Brain pericyte (primary cell): ENCODE measurements around the gene KCTD16.

ENCODE experiments used
- DNase-seq: peaks from one replicate; pipeline ENCODE4 v3.0.0-alpha.2; 2012; ENCODE audit warnings: low read depth, low spot score

Gene KCTD16

DNA sequence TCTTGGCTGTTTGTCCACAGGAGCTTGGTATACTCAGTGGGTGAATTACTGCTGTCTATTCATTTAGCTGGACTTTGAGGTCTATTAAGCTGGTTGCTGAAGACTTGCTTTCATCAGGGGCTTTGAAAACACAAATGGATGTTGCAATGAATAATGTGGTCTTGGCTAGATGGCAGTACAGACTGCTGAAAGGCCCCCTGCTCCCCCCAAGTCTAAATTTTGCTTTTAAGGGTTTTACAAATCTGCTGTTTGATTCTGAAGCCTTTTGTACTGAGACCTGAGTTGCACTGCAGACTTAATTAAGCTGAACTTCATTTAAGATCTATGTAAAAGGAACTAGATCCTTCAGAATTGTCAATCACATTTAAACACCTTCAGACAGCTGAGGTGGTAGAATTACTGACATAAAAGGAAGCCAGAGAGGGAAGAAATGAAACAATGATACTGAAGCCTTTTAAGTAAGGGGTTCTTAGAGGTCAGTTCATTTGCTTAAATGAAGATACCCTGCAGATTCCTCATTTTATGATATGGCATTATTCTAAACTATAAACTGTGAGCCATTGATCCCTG is 37.3 kb downstream of the KCTD16 start:
- DNase-seq, result no peak

DNA sequence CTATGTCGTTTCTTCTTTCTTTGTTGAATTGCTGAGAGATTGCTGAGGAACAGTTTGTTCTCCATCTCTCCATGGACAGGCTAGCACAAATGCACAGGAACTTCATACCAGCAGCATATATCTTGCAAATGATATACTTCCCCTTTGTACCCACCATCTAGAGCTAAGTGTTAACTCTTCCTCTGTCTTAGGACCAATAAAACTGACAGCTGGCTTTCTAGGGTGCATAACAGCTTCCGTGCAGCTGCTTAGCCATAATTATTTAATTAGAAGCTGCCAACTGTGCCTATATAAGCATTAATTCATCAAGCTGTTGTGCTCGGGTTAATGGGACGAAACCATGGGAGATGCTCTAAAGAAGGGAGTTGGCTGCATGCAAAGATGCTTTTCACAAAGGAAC is 38.7 kb downstream of the KCTD16 start:
- DNase-seq, result no peak

DNA sequence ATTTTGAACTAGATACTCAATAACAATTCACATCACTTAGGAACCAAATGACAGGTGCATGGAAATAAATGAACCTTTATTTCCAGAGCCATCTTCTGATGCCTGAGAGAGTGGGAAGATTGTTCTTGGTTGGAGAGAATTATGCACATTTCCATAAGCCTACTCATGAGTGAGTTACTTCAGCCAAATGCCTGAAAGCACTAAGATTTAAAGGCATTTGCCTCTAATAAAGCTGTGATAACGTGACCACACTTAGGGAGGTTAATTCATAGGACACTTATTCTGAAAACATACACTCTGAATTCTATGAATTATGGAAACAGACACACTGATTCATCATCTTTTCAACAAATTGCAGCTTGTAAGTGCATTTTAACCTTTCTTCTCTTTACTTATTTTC is 40.0 kb downstream of the KCTD16 start:
- no peak for DNase-seq

DNA sequence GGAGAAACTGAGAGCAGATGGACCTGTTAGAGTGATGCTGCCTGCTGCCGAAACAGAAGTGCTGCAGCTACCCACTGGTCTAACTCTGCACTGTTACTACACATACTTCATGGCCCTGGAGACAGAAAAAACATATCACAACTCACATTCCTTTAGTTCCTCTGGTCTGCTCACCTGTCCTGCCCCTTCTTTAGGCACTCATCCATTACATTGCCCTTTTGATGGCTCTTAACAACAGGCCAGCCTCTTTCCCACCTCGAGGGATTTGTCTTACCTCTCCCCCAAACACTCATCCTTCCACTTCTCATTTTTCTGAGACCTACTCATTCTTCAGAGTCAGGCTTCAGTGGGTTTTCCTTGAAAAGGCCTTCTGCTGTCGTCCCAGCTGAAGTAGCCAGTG is 49.2 kb downstream of the KCTD16 start:
- no peak for DNase-seq

DNA sequence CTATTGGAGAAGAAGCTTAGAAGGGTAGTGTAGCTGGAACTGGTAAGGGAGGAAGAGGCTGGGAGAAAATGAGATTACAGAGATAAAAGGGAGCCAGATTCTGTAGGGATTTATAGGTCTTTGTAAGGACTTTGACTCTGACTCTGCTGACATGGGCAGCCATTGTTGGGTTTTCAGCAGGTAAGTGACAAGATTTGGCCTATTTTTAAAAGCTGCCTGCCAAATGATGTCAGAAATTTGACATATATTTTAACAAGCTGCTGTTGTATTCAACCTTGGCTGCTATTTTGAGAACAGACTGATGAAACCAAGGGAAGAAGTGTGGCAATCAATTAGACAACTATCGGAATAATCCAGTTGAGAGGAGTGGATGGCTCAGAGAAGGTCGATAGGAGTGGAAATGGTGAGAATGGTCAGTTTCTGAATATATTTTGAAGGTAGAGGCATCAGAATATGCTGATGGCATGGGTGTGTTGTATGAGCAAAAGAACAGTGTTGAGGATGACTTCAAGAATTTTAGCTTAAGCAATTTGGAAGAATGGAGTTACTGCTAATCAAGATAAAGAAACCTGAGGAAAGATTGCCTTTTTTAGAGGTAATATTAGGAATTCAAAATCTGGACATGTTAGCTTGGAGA is 56.8 kb downstream of the KCTD16 start:
- no peak for DNase-seq

DNA sequence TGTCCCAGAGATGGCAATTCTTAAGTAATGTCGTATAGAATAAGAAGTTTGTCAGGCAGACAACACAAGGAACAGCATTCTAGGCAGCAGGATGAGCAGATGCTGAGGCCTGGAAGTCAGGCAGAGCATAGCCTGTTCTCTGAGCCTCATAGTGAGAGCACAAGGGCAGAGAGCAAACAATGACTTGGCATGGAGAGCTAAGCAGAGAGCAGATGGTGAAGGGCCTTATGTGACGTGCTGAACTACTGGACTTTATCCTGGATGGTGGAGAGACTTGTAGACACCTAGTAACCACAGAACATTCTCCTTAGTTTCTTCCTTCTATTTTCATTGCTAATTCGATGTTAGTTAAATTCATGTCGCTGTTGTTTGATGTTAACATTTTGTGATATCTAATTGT is 60.1 kb downstream of the KCTD16 start:
- DNase-seq, result no peak

DNA sequence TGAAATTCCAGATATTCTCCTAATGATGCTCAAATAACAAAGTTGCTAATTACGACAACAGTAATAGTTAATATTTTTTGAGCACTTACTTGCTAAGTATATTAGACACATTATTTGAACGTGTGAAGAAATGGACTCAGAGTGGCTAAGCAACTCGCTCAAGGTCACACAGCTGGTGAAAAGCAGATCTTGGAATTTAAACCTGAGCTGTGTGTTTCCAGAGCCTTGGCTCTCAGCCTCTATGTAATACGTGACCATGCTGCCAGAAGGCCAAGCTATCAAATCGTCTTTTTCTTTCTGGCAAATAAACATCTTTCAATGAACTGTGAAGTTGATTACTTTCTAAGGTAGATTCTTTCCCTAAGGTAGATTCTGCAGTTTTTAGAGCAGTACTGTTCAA is 61.6 kb downstream of the KCTD16 start:
- DNase-seq, result no peak

DNA sequence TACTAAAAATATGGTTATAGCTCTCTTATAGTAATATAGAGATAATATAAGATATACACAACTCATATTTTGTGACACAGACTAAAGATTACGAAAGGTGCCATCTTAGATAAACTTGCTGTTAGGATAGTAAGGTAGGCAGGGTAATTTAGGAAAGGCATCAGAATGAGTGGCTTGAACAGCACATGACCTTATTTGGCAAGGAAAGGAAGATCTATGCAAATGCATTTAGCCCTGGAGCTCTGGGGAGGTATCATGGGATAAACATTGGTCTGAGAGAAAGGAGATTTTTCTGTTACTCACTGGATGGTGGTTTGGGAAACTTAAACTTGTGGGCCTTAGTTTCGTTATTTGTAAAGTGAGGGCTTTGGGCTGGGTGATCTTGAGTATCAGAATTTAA is 65.8 kb downstream of the KCTD16 start:
- no peak for DNase-seq

DNA sequence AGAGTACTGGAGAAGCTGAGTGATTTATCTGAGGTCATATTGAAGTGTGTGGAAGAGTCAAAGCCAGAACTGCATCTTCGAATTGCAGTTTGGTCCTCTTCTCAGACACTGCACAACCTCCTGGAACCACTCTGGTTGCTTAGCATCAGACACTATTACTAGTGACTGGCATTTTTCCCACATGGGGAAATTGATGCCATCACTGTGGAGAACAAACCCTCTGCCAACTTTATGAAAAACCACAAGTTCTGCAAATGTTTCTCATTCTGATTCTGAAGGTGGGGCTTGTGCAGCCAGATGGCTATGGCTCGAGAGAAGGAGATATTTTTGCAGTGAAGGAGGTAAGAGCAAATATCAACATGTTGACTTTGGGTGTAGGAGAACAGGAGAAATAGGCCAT is 67.2 kb downstream of the KCTD16 start:
- no peak for DNase-seq

DNA sequence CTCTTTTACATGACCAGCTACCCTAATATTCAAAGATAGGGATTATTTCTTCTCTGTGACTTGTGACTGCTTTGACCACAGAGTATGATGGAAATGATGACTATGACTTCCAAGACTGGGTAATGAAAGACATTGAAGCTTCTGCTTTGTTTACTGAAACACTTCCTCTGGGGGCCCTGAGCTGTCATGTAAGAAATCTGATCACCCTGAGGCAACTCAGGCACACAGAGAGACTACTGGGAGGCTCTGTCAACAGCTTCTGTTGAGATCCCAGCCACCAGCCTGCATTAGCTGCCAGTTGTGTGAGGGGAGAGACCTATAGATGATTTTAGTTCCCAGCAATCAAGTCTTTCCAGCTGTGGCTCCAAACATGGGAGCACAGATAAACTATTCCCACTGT is 76.5 kb downstream of the KCTD16 start:
- no peak for DNase-seq

DNA sequence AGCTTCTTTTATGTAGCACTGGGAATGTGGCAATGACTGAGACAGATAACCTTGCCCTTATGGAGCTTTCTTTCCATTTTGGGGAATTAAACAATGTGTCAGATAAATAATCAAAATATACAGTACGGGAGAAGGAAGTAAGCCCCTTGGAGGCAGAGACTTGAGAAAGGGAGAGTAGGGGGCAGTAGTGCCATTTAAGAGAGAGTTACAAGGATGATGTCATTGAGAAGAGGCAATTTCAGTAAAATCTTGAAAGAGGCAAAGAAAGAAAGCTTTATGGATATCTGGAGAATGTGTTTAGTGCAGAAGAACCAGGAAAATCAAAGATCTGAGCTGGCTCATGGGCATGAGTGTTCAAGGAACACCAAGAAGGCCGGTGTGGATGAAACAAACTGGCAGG is 77.3 kb downstream of the KCTD16 start:
- no peak for DNase-seq

DNA sequence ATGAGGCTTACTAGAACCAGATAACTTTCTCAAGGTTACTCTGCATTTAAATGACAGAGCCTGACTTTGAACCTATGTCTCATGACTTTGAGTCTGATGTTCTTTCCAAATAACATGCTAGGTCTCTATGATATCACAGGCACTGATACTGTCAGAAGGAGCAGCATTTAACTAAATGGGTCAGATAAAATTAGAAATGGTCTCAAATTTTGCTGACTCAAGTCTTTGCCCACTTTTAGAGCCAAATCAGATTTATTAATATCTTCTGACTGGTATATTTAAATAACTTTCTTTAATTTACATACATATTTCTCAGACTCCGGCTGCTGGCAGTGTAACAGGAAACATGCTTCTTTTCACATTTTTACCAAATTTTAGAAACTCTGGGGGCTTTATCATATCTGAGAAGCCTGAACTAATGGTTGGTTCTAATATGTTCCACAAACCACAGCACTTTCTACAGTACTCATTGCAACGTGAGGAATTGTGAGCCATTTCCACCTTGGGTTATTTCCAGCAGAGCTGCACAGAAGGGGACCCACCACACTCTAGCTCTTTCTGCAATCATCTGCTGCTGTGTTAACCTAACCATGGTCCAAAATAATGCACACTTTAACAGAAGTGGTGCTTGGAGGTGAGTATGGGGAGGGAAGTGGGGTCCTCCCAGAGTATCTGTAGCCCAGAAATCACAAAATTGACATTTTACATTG is 79.2 kb downstream of the KCTD16 start:
- DNase-seq, result no peak

DNA sequence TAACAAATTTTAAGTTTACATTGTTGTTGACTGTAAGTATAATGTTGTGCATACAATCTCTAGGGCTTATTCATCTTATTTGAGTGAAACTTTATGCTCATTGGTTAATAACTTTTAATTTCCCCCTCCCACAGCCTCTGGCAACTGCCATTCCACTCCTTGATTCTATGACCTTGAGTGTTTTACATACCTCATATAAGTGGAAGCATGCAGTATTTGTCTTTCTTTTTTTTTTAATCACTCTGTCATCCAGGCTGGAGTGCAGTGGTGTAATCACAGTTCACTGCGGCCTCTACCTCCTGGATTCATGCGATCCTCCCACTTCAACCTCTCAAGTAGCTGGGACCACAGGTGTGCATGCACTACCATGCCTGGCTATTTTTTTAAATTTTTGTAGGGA is 83.9 kb downstream of the KCTD16 start:
- DNase-seq, result no peak

DNA sequence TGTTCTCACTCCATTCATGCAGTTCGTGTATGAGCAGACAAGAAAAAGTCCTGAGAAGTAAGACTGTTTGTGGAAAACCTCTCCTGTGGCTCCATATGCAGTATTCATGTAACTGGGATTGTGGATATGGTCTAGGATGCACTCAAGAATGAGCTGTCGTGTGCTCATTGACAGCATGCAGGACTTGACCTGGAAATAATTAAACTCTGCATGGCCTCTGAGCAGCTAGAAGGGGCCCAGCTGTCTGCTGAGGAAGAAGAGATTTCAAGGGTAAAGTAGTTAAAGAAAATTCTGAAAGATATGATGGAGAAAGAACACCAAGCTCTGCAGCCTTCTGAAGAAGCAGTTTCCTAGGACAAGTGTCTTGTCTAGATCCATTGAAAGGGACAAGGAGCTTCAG is 89.4 kb downstream of the KCTD16 start:
- no peak for DNase-seq

DNA sequence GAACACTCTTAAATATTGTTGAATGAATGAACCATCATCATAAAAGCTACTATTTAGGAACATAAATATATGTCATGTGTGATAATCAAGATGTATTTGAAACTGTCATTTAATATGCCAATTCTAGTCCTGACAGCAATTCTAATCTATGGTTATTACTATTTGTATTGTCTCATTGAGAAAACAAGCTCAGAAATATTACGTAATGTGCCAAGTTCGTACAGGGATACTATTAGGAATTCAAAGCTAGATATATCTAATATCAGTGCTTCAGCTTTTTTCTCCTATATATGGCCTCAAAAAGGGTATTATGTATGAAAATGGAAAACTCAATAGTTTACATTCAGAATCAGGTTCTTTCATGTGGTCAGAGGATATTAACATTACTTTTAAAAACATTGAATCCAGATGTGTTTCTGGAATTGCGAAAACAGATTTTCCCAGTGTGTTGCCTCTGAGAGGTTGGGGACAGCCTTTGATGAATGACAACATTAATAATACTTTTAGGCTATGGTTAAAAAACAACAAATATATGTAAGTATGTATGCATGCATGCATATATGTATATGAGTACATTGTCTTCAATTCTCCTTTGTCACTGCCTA is 95.1 kb downstream of the KCTD16 start:
- no peak for DNase-seq

DNA sequence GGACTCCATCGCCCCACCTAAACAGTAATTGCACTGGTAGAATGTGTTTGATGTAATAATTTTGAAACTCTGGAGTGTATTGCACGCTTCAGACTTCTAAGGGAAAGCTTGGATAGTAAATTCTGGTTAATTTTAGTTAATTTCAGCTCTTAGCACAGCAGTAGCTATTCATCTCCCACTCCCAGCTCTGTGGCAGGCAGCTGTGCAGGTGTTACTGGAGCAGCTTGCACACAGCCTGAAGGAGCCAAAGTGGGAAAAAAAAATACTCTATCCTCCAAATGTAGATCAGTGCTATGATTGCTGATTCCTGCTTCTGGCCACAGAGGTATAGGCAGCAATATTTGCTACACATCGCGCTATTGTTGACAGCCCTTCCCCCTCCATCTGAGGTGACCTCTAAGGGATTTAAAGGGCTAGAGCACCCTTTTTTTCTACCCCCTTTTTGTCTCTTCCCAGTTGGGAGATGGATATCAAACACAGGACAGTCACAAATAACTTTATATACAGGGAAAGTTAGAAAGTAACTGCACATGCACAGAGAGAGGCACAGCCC is 97.4 kb downstream of the KCTD16 start:
- DNase-seq, result no peak

DNA sequence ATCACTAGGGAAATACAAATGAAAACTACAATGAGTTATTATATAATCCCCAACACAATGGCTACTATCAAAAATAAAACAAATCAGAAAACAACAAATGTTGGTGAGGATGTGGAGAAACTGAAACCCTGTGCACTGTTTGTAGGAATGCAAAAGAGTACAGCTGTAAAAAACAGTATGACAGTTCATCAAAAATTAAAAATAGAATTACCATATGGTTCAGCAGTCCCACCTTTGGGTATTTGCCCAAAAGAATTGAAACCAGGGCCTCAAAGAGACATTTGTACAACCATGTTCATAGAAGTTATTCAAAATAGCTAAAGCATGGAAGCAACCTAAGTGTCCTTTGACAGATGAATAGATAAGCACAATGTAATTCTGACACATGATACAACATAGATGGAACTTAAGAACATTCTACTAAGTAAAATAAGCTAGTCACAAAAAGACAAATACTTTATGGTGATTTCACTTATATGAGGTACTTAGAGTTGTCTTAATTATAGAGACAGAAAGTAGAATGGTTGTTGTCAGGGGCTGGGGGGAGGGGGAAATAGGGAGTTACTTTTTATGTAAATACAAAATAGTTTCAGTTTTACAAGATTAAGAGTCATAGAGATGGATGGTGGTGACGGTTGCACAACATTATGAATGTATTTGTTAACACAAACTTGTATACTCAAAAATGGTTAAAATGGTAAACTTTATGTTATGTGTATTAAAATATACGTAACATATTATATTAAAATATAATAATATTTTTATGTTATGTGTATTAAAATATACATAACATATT is 102.8 kb downstream of the KCTD16 start:
- no peak for DNase-seq

DNA sequence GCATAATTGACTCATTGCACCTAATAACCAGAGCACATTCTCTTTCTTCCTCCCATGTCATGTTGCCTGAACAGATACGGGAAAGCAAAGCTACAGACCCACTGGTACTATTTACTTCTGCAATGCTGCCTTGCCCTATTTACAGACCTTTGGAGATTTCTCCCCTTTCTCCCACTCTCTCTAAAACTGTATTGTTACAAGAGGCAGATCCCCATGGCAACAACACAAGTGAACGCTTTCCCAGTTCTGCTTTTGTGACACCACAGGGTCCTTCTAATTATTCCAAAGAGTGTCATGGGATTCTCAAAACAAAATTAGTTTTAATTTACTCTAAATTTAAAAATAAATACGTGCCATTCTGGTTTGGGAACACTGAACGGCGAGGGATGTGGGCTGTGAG is 104.7 kb downstream of the KCTD16 start:
- DNase-seq, result no peak

DNA sequence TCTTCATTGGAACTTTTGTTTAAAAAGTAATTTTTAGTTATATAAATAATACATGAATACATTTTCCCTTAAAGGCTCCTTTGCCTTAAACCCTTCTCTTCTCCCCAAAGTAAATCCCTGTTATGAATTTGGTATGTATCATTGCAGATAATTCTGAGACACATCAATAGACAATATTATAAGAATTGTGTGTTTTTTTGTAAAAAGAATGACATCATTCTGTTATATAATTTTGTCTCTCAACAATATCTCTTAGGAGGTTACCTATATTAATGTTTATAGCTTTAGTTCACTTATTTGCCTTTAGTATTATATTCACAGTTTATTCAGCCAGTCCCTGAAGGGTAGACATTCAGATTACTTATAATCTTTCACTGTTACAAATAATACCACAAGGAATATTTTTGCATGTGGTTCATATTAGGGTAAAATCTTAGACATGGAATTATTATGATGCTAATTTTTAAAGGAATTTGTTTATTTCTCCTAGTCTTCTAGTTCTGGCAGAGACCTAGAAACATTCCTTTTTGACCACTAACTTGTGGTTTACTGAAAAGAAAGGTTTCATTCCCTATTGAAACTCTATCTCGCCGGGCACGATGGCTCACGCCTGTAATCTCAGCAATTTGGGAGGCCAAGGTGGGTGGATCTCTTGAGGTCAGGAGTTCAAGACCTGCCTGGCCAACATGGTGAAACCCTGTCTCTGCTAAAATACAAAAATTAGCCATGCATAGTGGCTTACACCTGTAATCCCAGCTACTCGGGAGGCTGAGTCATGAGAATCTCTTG is 105.6 kb downstream of the KCTD16 start:
- DNase-seq, result no peak

DNA sequence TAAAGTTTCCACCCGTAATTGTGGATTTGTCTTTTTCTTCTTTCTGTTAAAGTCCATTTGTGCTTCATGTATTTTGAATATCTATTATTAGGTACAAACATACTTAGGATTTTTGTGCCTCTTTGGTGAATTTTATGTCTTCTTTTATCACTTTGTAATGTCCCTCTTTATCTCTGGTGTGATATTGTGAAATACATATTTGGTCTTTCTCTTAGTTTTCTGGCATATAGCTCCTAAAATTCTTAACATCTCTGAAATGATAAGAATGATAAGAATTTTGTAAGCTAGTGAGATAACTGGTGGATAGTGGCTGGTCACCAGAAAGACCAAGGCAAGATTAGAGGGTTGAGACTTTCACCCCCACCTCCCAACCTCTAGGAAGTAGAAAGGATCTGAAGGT is 111.1 kb downstream of the KCTD16 start:
- no peak for DNase-seq

DNA sequence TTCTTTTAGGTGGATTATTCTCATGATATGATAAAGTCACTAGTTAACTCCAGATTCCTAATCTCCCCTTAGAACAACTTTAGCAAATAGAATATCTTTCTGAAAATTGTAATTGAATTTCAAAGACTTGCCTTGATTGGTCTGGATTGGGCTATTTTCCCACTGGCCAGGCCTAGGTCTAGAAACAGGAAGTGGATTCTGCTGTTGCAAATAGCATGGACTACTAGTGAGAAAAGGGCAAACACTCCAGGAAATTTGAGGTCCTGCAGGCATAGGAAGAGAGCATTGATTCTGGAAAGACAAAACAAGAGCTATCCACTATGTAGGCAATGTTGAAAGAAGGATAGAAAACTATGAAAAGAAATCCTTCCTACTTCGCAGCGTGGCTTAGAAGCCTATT is 113.4 kb downstream of the KCTD16 start:
- DNase-seq, result no peak
